ENCODE results near the gene FBRS.
"Not testable (repeated sequence)": the region's sequence is repeated elsewhere in the genome, so short reads cannot be mapped to it uniquely, and the experiment has no call there.

Gene FBRS

DNA sequence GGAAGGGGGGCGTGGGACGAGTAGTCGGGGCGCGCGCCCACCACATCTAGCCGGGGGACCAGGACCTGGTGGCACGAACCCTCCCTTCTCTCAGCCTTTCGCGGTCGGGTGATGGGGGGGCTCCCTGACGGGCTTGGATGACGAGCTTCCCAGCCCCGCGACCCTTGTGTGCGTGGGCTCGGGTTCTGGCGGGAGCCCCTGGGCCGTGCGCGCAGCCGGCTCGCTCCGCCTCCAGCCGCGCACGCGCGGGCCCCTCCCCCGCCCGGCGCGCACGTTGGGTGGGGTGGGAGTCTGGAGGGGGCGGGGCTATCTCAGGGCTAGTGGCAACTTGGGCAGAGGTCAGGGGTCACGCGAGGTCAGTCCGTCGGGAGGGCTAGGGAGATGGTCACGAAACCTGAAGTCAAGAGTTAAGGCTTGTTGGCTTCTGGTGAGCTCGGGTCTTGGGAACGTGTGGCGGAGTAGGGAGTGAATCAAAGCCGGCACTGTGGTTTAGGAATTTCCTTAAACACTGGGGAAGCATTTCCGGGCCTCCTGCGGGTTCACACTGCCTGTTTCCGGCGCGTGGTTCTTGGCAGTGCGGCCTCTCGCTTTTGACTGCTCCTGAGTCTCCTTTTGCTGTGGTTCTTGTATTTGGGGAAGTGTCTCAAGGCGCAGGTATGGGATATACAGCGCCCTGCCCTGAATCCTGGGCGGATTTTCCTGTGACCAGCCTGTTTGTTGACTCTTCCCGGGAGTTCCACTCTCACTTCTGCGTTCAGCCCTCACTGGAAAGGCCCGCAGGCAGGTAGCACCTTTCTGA lies 40.8 kb downstream of the FBRS start, which contains the start of gene SRCAP:
Gene SRCAP (plus strand): TSS at position 356 of the 799 bp plus-strand sequence. CDS start 1,654 bp downstream, outside the sequence.
- peak; percentile 76 for DNase-seq (ENCODE audit: low read depth)

DNA sequence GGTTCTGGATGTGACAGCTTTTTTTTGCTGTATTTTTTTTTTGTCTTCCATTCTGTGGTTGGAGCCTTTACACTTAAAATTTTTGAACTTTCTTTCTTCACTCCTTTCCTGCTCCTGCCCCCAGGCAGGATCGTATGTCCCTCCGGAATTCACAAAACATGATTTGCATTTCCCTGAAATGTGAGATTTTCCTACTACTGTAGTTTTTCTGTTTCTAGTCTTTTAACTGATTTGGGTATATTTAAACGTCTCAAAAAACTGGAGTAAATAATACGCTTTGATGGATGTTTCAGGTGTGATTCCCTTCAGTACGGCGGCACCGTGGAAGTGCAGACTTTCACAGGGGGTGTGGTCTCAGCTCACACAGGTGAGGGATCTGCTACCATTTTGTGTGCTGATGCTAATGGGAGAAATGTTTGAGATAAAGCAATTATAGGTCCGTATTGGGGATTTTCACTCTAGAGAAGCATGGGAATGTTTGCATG lies 41.4 kb downstream of the FBRS start:
- DNase-seq (ENCODE audit: low read depth) = no peak

DNA sequence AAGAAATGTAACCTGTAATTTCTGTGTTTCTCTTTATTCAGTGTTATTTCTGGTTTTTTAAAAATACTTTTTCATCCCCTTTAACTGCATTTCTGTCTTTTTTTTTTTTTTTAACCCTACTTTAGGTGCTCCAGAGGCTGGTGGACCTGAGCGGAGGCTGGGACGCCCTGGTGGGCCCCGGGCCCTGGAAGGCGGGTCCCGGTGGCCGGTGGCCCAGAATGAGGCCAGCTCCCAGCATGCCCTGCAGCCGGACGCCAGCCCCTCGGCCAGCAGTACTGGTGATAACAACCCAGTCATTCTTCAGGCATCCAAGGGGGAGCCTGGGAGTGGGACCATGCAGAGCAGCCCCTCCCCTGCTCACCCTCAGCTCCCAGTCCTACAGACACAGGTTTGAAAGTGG lies 42.3 kb downstream of the FBRS start:
- DNase-seq (ENCODE audit: low read depth) = peak; percentile 53

DNA sequence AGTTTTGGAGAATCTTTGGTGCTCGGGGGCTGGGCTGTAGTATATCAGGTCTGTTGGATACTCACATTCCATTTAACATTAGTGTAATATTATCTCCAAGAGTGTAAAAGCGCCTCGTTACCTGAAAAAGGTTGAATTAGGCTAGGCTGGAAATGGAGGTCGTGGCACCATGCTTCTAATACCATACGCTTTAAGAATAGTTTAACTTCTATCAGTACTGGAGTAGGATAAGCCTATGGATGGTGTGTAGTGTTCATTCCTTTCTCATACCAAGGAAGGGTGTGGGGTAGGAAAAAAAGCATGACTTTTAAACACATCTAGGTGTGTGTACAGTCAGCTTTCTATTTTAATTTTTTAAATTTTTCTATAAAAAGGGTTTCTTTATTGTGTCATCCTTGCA lies 42.7 kb downstream of the FBRS start:
- no peak for DNase-seq (ENCODE audit: low read depth)

DNA sequence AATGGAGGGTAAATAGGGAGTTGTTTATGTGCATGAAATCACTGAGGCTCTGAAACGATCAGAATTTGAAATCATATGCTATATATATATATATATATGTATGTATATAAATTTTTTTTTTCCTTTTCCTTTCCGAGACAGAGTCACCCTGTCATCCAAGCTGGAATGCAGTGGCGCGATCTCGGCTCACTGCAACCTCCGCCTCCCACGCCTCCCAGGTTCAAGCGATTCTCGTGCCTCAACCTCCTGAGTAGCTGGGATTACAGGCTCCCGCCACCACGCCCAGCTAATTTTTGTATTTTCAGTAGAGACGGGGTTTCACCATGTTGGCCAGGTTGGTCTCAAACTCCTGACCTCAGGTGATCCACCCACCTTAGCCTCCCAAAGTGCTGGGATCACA lies 44.8 kb downstream of the FBRS start:
- not testable (repeated sequence) for DNase-seq (ENCODE audit: low read depth)

DNA sequence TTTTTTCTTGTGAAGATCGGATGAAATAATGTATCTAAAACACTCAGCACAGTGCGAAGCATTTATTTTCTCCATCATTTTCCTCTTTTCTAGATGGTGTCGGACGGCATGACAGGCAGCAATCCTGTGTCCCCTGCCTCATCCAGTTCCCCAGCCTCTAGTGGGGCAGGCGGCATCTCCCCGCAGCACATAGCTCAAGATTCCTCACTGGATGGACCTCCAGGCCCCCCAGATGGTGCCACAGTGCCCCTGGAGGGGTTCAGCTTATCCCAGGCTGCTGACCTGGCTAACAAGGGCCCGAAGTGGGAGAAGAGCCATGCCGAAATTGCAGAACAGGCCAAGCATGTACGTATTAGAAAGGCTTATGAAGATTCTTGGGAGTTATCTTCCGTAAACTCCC lies 45.7 kb downstream of the FBRS start:
- no peak for DNase-seq (ENCODE audit: low read depth)

DNA sequence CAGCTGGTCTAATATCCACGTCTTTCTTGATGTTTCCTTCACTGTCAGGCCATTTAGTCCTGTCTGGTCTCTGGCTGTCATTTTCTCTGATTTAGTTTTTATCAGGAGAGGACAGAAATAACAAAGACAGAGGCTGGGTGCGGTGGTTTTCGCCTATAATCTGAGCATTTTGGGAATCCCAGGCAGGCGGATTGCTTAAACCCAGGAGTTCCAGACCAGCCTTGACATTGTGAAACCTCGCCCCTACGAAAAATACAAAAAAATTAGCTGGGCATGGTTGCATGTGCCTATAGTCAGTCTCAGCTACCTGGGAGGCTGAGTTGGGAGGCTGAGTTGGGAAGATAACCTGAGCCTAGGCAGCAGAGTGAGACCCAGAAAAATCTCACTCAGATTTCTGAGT lies 47.8 kb downstream of the FBRS start:
- DNase-seq (ENCODE audit: low read depth) = no peak

DNA sequence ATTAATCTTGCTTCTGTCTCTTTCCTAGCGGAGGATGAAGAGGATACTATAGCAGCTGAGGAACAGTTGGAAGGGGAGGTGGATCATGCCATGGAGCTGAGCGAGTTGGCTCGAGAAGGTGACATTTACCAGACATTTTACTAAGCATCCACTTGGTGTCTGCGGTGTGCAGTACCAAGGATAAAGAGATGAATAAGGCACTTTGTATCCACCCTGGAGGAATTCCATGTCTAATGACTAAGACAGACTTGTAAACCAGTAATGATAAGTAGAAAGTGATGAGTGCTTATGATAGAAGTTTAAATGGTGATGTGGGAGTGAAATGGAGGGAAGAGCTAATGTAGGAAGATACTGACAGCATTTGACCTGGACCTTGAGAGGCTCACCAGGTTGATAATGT lies 52.7 kb downstream of the FBRS start:
- DNase-seq (ENCODE audit: low read depth) = no peak

DNA sequence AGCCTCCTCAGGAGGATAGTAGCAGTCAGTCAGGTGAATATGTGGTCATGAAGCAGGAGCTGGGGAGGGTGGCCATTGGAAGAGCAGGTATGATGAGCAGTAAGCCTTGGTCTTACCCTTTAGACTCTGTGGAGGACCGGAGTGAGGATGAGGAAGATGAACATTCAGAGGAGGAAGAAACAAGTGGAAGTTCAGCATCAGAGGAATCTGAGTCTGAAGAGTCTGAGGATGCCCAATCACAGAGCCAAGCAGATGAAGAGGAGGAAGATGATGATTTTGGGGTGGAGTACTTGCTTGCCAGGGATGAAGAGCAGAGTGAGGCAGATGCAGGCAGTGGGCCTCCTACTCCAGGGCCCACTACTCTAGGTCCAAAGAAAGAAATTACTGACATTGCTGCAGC lies 53.5 kb downstream of the FBRS start:
- no peak for DNase-seq (ENCODE audit: low read depth)

DNA sequence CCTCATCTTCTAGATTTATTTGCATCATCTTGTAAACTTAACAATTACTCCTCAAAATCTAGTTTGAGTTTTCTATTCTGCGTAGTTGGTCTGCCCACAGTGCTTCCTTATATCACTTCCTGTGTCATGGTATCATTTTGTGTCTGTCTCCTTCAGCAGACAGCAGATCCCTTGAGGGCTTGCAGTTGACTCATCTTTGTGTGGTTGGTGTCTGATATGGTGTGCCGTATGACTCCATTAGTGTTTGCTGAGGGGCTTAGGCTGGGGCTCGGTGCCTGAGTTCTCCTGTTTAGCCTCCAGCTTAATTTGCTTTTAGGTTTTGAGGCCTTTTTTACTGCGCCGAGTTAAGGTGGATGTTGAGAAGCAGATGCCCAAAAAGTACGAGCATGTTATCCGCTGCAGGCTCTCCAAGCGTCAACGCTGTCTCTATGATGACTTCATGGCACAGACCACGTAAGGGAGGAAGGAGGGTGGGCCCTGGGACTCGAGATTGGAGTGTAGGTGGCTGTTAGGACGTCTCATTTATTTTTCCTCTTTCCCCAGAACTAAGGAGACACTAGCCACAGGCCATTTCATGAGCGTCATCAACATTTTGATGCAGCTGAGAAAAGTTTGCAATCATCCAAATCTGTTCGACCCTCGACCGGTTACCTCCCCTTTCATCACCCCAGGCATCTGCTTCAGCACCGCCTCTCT lies 57.7 kb downstream of the FBRS start:
- peak; percentile 85 for DNase-seq (ENCODE audit: low read depth)

DNA sequence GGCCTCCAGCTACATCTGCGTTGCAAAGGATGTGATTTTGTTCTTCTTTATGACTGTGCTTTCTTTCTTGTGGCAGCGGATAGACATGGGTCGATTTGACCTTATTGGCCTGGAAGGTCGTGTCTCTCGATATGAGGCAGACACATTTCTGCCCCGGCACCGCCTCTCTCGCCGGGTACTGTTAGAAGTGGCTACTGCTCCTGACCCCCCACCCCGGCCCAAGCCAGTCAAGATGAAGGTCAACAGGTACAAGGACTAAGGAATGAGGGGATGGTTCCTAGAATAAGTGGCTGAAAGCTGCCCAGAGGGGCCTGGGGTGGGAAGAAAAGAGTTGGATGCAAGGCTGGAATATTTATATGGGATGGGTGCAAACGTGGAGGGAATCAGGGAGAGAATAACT lies 61.9 kb downstream of the FBRS start:
- no peak for DNase-seq (ENCODE audit: low read depth)
